Cardiac septum (tissue), 1 donor: ENCODE measurements around the gene SMIM22. TPM values are rescaled to one million over a fixed set of nuclear protein-coding genes. Genes with fewer than 3 reads are reported as not detected.

ENCODE experiments used
- DNase-seq: peaks from one replicate; pipeline ENCODE4 v3.0.0-alpha.2; 2020; ENCODE audit warnings: low spot score
- intact Hi-C: fragments of 100-400 bp; cut with DNase I; formaldehyde crosslinking; loops from one replicate; pipeline ENCODE4 v1.14.0; 2022
- total RNA-seq: library from RNA; stranded (reverse); fragmentation: NEBNext Ultra II Directional; extraction: Animal tissue kit (Norgen Biotek cat#: 25700); gene quantifications from one replicate; pipeline ENCODE4 v1.2.1, GENCODE V29; 2021
- donor health status: DM: no; HTN: no; CAD: no.

Gene SMIM22
- total RNA-seq, 1 donor from 2014 or later, result not detected

DNA sequence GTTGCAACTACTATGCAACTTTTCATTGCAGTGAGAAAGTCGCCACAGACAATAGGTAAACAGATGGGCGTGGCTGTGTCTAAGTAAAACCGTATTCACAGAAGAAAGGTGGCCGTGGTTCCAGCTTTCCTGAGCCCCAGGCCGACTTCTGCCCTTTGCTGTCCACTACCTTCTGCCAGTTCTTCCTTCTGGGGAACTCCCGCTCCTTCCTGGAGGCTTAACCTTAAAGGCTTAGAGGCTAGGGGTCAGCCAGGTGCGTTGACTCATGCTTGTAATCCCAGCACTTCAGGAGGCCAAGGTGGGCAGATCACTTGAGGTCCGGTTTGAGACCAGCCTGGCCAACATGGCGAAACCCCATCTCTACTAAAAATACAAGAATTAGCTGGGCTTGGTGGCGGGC is 4.9 kb upstream of the SMIM22 start:
- no peak for DNase-seq
- intact Hi-C loops, result no loop called here

DNA sequence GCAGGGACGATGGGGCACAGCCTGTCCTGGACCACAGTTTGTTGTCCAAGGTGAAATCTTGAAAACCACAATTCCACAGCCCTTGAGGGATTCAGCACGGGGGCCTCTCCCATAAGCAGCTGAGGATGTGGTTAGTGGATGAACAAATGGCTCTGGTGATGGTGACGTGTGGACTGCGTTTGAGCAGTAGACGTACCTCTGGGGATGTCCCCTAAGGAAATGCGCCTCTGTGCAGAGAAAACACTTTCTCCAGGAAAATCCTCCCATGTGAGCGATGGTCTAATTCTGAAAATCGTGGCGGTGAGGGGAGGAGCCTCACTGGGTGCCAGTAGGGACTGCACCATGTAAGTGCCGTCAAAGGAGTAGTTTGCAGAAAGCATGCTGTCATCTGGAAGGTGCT is 4.3 kb upstream of the SMIM22 start:
- DNase-seq, result no peak
- intact Hi-C loops, result no loop called here

GRCh38 chr16:4792951-4793513 is 2.1 kb upstream of the SMIM22 start:
- DNase-seq, result no peak
- intact Hi-C loops, result no loop called here

DNA sequence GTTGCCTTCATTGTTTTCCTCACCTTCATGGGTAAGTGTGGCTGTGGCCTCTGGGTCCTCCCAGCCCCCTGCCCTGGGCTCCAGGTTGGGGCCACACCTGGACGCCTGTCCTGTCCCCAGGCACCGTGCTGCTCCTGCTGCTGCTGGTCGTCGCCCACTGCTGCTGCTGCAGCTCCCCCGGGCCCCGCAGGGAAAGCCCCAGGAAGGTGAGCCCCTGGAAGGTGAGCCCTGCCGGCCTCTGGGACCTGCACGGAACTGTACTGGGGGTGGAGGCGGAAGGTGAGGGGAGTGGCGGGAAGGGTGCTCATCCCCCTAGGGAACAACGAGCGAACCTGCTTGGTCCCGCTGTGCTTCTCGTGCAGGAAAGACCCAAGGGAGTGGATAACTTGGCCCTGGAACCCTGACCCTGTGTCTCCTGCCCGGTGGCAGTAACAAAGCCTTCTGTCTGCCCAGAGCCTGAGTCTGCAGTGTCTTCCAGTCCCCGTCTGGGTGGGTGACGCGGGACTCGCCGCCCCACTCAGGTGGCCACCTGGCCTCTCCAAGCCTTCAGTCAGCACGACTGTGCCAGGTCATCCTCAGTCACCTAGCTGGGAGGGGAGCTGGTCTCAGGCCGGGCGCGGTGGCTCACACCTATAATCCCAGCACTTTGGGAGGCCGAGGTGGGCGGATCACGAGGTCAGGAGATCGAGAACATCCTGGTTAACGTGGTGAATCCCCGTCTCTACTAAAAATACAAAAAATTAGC is 831 bp downstream of the SMIM22 start:
- intact Hi-C loops, result no loop called here
- no peak for DNase-seq

DNA sequence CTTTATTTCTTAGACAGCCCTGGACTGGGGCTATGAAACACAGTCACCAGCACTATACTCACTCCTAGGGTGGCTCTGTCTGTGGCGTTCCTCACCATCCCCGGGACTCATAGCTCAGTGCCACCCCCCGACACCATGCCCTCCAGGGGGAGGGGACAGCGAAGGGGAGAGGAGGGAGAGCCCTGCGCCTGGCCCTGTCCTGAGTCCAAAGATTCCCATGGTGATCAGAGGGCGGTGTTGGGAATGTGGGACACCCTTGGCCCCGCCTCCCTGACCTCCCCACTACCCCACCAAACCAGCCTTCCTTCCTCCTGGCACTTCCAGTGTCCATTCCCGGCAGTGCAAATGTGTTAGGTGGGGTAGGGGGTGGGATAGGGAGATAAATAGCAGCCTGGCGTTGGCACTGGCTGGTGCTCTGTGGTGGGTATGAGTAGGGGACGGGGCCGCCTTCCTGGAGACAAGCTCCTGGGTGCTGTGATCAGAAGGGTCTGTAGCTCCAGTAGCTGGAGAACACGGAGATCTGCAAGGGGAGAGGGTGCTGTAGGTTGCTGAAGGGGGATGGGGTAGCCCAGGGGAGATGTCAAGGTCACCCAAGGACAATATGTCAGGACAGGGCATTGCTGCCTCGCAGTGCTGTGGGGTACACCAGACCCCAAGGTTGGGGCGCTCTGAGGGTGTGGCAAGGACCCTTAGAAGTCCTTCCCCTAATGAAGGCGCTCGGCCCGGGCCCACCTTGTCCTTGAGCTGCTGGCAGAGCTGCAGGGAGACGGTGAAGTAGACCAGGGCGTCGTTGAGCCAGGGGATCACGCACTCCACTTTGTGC is 2.0 kb downstream of the SMIM22 start:
- intact Hi-C loops, result no loop called here
- no peak for DNase-seq

DNA sequence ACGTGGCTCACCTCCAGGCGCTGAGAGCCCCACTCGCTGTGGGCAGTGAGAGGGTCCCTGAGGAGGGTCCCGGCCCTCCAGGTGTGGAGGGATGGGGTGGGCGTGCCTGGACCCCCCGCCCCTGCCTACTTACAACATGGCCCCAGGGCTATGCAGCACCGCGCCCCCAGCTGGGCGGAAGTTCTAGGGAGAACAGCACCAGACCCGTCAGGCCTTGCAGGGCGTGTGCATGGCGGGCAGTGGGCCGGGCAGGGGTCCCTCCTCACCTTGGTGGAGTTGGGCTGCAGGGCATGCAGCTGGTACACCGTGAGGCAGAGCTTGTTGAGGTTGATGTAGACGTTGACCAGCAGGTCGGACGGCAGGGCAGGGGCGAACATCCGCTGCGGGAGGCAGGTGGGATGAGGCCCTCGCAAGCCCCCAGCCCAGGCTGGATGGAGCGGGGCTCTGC is 2.7 kb downstream of the SMIM22 start:
- intact Hi-C loops, result no loop called here
- DNase-seq, result no peak

DNA sequence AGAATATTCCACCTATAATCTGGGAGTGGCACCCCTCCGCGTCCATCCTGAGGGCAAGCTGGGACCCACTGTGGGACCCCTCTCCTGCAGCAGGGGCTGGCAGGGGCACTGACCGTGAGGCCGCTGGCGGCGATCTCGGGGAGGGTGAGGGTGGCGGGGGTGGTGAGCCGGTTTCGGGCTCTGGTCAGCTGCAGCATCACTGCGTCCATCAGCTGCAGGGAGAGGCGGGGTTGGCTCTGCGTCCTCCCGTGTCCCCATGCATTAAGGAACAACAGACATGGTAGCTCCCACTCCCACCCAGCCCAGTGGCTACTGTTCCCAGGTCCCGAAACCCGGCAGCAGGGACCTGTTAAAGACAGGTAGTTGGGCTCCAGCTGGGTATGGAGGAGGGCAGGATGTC is 3.3 kb downstream of the SMIM22 start:
- DNase-seq, result no peak
- intact Hi-C loops, result no loop called here

GRCh38 chr16:4799171-4799855 is 4.1 kb downstream of the SMIM22 start:
- intact Hi-C loops, result no loop called here
- DNase-seq, result no peak

GRCh38 chr16:4800290-4801041 is 5.3 kb downstream of the SMIM22 start:
- intact Hi-C loops, result loop anchor here (10.0 kb wide), 3 partner anchors 66 to 154 kb away; partner anchors contain the start of genes ANKS3, DNAAF8, NUDT16L1 and SEC14L5
- DNase-seq, result peak; percentile 83

DNA sequence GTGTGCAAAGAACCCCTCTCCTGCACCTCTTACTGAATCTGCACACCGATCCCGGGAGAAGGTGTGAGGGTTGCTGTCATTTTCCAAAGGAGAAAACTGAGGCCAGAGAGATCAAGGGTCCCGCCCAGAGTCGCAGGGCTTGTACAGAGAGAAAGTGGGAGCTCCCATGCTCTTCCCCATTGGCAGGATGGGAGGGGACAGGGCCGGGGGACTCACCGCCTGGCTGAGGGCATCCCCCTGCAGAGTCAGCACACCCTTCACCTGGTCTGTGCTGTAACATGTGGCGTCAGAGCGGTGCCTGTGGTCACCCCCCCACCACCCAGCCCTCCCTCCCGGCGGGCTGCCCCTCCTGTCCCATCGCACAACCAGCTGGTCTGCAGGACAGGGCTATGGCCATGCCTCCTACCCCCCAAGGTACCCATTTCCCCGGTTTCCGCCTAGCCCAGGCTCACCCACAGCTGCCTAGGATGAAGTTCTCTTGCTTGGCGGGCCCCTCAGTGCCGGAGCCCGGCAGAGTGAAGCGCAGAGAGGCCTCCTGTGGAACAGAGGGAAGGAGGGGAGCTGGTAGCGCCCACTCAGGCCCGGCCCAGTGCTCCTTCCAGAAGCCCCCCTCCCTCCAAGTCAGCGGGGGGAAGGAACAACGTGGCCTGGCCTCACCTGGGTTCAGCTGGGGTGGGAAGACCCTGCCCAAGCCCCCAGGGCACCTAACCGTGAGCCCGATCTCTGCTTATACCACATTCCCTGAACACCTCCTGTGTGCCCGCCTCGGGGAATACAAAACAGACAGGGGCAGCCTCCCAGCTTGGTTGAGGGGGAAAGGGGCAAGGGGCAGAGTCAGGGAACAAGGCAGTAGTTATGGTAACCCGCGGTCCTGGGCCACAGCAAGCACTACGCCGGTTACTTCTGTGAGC is 6.1 kb downstream of the SMIM22 start:
- no peak for DNase-seq
- intact Hi-C loops, result loop anchor here (10.0 kb wide), 3 partner anchors 67 to 153 kb away; partner anchors contain the start of genes ANKS3, DNAAF8, NUDT16L1 and SEC14L5

DNA sequence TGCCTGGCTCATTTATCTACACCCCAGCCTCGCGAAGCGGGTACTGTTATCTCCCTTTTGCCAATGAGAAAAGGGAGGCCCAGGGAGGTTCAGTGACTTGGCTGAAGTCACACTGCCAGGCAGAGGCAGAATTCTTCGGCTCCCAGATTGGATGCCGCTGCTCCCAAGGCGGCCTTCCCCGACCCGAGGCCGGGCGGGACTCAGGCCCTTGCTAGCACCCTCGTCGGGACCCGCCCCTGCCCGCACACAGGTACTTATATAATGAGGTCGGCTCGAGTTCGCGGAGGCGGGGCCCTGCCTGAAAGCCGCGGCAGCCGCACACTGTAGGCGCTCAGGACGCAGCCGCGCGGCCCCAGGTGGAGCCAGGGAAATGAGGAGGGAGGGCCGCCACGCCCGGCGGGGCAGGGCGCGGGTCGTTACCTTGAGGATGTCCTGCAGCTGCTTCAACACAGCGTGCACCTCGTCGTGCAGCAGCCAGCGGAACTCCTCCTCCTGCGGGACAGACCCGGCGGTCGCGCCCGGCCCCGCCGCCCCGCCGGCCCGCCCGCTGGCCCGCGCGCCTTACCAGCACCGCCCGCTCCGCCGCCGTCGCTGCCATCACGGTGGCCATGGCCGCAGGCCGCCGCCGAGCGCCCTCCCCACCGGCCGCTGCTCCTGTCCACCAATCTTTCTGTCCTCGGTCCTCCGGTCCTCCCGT is 6.9 kb downstream of the SMIM22 start, which contains the start of gene ROGDI:
ROGDI (minus strand) TSS at position 672 of the 697 bp plus-strand sequence; CDS start at position 610, 62 bp downstream.
- intact Hi-C loops, result loop anchor here (1.0 to 10.0 kb wide), 5 partner anchors 35 to 153 kb away; partner anchors contain the start of genes ANKS3, DNAAF8, NUDT16L1 and SEC14L5
- DNase-seq, result peak; percentile 90

GRCh38 chr16:4802659-4803287 is 7.6 kb downstream of the SMIM22 start:
- peak; percentile 96 for DNase-seq
- intact Hi-C loops, result loop anchor here (1.0 to 10.0 kb wide), 5 partner anchors 35 to 152 kb away; partner anchors contain the start of genes ANKS3, DNAAF8, NUDT16L1 and SEC14L5

DNA sequence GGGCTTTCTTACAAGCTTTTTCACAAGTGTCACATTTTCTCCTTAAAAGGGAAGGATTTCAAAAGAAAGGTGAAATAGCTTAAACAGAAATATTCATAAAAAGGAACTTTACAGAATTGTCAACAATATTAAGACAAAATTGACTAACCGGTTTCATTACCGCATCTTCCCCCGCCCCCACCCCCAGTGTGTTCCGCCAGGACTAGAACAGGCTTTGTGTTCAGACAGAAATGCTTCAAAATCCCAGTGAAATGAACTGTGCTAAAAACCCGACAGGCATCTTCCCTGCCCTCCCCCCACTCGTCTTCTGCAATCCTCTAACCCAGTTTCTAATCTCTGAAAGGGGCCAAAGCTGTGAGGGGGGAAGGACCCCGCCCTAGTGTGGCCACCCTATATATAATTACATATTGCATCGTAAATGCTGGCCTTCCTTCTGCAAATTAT is 8.3 kb downstream of the SMIM22 start:
- no peak for DNase-seq
- intact Hi-C loops, result loop anchor here (10.0 kb wide), 3 partner anchors 69 to 151 kb away; partner anchors contain the start of genes ANKS3, DNAAF8, NUDT16L1 and SEC14L5

- no peak for DNase-seq
- intact Hi-C loops, result loop anchor here (10.0 kb wide), 3 partner anchors 69 to 151 kb away; partner anchors contain the start of genes ANKS3, DNAAF8, NUDT16L1 and SEC14L5
Measured at GRCh38 chr16:4803898-4804762, 9.0 kb downstream of the SMIM22 start.

- intact Hi-C loops, result loop anchor here (10.0 kb wide), 3 partner anchors 70 to 150 kb away; partner anchors contain the start of genes ANKS3, DNAAF8, NUDT16L1 and SEC14L5
Measured at GRCh38 chr16:4805231-4805630, 10.1 kb downstream of the SMIM22 start.

More at GRCh38 chr16:4805231-4805630, 10.1 kb downstream of the SMIM22 start:
- DNase-seq, result no peak
